ENCODE data around the gene LDLRAP1.

DNA sequence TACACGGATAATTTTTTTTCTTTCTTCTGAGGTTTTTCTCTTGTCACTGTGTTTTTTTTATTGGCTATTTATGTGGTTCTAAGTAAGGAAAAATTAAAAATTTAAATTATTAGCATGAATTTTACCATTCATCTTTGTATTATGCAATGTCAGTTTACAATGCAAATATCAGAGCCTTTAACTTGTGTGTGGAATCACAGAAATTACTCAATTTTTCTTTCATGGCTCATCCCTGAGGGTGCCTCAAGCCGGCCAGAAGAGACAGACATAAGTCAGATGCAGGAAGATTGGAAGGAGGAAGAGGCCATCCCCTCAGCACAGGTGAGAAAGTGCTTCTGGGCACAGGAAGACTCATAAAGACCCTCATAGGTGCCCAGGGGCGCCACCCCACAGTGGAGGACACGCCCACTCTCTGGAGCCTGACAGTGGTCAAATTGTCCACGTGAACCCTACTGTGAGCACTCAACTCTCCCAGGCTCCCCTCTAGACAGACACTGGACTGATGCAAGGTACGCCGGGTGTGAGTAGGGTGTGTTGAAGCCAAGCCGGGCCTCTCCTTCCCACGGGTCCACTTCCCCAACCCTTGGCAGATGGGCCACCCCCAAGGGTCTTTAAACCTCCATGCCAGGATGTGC, 9.5 kb upstream of the LDLRAP1 start:
- TF ChIP-seq POLR2AphosphoS5 (IDR thresholded peaks at IDR 0.05; ENCODE audit: insufficient read depth, low read depth, low read length) (no peak), EZH2 (IDR thresholded peaks at IDR 0.05; ENCODE audit: borderline replicate concordance, low read depth, low read length, severe bottlenecking) (no peak), POLR2A (IDR thresholded peaks at IDR 0.05; ENCODE audit: low read depth, low read length) (no peak), FOS (IDR thresholded peaks at IDR 0.05; ENCODE audit: borderline replicate concordance, insufficient read depth, low read length) (no peak), GATA2 (IDR thresholded peaks at IDR 0.05; ENCODE audit: insufficient read depth, insufficient read length, low read depth, low read length) (no peak), JUN (IDR thresholded peaks at IDR 0.05; ENCODE audit: borderline replicate concordance, insufficient read depth, insufficient read length, low read depth) (no peak), MYC (IDR thresholded peaks at IDR 0.05; ENCODE audit: low read depth, low read length) (no peak)
- TF ChIP-seq, protein P1, sequence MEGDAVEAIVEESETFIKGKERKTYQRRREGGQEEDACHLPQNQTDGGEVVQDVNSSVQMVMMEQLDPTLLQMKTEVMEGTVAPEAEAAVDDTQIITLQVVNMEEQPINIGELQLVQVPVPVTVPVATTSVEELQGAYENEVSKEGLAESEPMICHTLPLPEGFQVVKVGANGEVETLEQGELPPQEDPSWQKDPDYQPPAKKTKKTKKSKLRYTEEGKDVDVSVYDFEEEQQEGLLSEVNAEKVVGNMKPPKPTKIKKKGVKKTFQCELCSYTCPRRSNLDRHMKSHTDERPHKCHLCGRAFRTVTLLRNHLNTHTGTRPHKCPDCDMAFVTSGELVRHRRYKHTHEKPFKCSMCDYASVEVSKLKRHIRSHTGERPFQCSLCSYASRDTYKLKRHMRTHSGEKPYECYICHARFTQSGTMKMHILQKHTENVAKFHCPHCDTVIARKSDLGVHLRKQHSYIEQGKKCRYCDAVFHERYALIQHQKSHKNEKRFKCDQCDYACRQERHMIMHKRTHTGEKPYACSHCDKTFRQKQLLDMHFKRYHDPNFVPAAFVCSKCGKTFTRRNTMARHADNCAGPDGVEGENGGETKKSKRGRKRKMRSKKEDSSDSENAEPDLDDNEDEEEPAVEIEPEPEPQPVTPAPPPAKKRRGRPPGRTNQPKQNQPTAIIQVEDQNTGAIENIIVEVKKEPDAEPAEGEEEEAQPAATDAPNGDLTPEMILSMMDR (IDR thresholded peaks at IDR 0.05; ENCODE audit: extremely low read depth in 1 of 2, insufficient read depth in 1 of 2, low read depth in 1 of 2, low read length in 2 of 2), result no peak
- TF ChIP-seq, protein P2, sequence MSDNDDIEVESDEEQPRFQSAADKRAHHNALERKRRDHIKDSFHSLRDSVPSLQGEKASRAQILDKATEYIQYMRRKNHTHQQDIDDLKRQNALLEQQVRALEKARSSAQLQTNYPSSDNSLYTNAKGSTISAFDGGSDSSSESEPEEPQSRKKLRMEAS (IDR thresholded peaks at IDR 0.05; ENCODE audit: insufficient read depth, insufficient read length), result no peak

Measured in endothelial cell of umbilical vein (primary cell).